Aorta (tissue), 5 donors: ENCODE measurements around the gene C9orf40. TPM values are rescaled to one million over a fixed set of nuclear protein-coding genes. Genes with fewer than 3 reads are reported as not detected.

Experiments
- ATAC-seq: fragments of 200-7000 bp; cut with Tn5 transposase; one replicate; pipeline ENCODE4 v1.9.1; 2022; ENCODE audit warnings: moderate library complexity; ENCODE audit not compliant: low FRiP score
- DNase-seq, 2 donors: peaks; one replicate each; pipeline ENCODE4 v3.0.0-alpha.2; 2020
- H3K27ac ChIP-seq, 2 donors: one replicate each; pipeline ENCODE4 v1.5.1; 2013; ENCODE audit warnings: low read length in 2 of 2, mild to moderate bottlenecking in 2 of 2, moderate library complexity in 2 of 2, control low read depth in 1 of 2, inconsistent platforms in 1 of 2, low read depth in 1 of 2
- H3K27me3 ChIP-seq, 2 donors: one replicate each; pipeline ENCODE4 v1.6.1; 2013; ENCODE audit warnings: control low read depth in 1 of 2, low read length in 1 of 2, mild to moderate bottlenecking in 1 of 2, moderate library complexity in 1 of 2; ENCODE audit not compliant: insufficient read depth in 2 of 2, control insufficient read depth in 1 of 2
- H3K36me3 ChIP-seq, 2 donors: one replicate each; pipeline ENCODE4 v1.6.1; 2013; ENCODE audit warnings: control low read depth in 1 of 2, low read length in 1 of 2, mild to moderate bottlenecking in 1 of 2; ENCODE audit not compliant: insufficient read depth in 2 of 2, control insufficient read depth in 1 of 2
- H3K4me1 ChIP-seq, 2 donors: one replicate each; pipeline ENCODE4 v1.6.1; 2013; ENCODE audit warnings: low read length in 2 of 2, control low read depth in 1 of 2, mild to moderate bottlenecking in 1 of 2, moderate library complexity in 1 of 2; ENCODE audit not compliant: insufficient read depth in 2 of 2, control insufficient read depth in 1 of 2
- H3K4me3 ChIP-seq, 2 donors: one replicate each; pipeline ENCODE4 v1.5.1; 2013; ENCODE audit warnings: low read length in 2 of 2, control low read depth in 1 of 2, mild to moderate bottlenecking in 1 of 2
- H3K9me3 ChIP-seq: one replicate; pipeline ENCODE4 v1.6.1; 2013; ENCODE audit warnings: mild to moderate bottlenecking, low read length; ENCODE audit not compliant: control insufficient read depth
- whole genome bisulfite sequencing, 2 donors: extraction: QIAGEN DNeasy Blood & Tissue Kit; methylation state at CpG; one replicate each; pipeline ENCODE4 v1.1.7; 2013; 5-methylcytosine and 5-hydroxymethylcytosine counted together
- intact Hi-C, 2 donors: fragments of 100-400 bp; cut with DNase I; formaldehyde crosslinking; loops; one replicate each; pipeline versions ENCODE4 v1.14.2 to v1.15.0; 2022
- polyA plus RNA-seq, 2 donors: library from polyadenylated mRNA; stranded (reverse); fragments of 200-250 nt; gene quantifications; one replicate each; pipeline ENCODE4 v1.2.3, GENCODE V29; 2013
- total RNA-seq, 2 donors: library from RNA; stranded (reverse); fragmentation: NEBNext Ultra II Directional; extraction: Animal tissue kit (Norgen Biotek cat#: 25700); gene quantifications; one replicate each; pipeline ENCODE4 v1.2.1, GENCODE V29; 2021
- donor health status: healthy with polysubstance abuse.
- donor health status: Bipolar disorder and iron deficiency.
- donor health status: DM: no; HTN: no; CAD: no.
- donor health status: DM: no; HTN: no; CAD: no.
- donor health status: DM: yes; HTN: yes; CAD: no.

C9orf40 gene
- total and polyA plus RNA-seq, 4 donors, result 2.3 to 5.8 (median 3.9) TPM

GRCh38 chr9:74949859-74950855 lies 2.6 kb downstream of the C9orf40 start:
- H3K27ac ChIP-seq, result no peak overlapping the region

GRCh38 chr9:74948937-74949336 lies 3.8 kb downstream of the C9orf40 start:
- 98% methylated on average over 2 of the region's 2 CpGs for WGBS, 2 donors
- DNase-seq (no peak), ATAC-seq (no peak)
- H3K4me1 ChIP-seq, result no peaks in the 10 kb centered on the region
- no peaks in the 10 kb centered on the region for H3K36me3 ChIP-seq
- no peaks in the 10 kb centered on the region for H3K9me3 ChIP-seq
- H3K27ac ChIP-seq, result no peak overlapping the region
- intact Hi-C loops, result no loop called here
- no peak overlapping the region for H3K4me3 ChIP-seq
- no peaks in the 10 kb centered on the region for H3K27me3 ChIP-seq

More at GRCh38 chr9:74949859-74950855, 2.6 kb downstream of the C9orf40 start:
- Histone ChIP-seq H3K9me3 (no peaks in the 10 kb centered on the region), H3K4me1 (no peaks in the 10 kb centered on the region), H3K27me3 (no peaks in the 10 kb centered on the region), H3K4me3 (no peak overlapping the region), H3K36me3 (no peaks in the 10 kb centered on the region)
- DNase-seq (no peak), ATAC-seq (no peak)
- 92 to 93% methylated on average over 10 of the region's 10 CpGs for WGBS, 2 donors
- intact Hi-C loops, result loop anchor here (5.0 kb wide), 1 partner anchor 137 kb away; the partner anchor contains the start of genes NMRK1 (in 2 of the 2) and OSTF1 (in 2 of the 2)

GRCh38 chr9:74946686-74947085 lies 6.0 kb downstream of the C9orf40 start:
- no peaks in the 10 kb centered on the region for H3K27me3 ChIP-seq
- H3K36me3 ChIP-seq, result no peaks in the 10 kb centered on the region
- no peak for DNase-seq
- no peak overlapping the region for H3K27ac ChIP-seq
- ATAC-seq, result no peak
- no peaks in the 10 kb centered on the region for H3K9me3 ChIP-seq
- H3K4me3 ChIP-seq, result no peak overlapping the region
- intact Hi-C loops, result no loop called here
- no peaks in the 10 kb centered on the region for H3K4me1 ChIP-seq

GRCh38 chr9:74942801-74943200 lies 9.9 kb downstream of the C9orf40 start:
- H3K27ac ChIP-seq, result no peak overlapping the region
- H3K36me3 ChIP-seq, result no peaks in the 10 kb centered on the region
- no peaks in the 10 kb centered on the region for H3K27me3 ChIP-seq
- H3K4me3 ChIP-seq, result no peak overlapping the region
- H3K4me1 ChIP-seq, result no peaks in the 10 kb centered on the region
- no peaks in the 10 kb centered on the region for H3K9me3 ChIP-seq
- 54 to 59% methylated on average over 3 of the region's 3 CpGs for whole genome bisulfite sequencing, 2 donors
- ATAC-seq (no peak), DNase-seq (no peak)
- intact Hi-C loops, result no loop called here

GRCh38 chr9:74940600-74940999 lies 12.1 kb downstream of the C9orf40 start:
- 26 to 41% methylated on average over 4 of the region's 4 CpGs for WGBS, 2 donors

GRCh38 chr9:74935008-74935407 lies 17.7 kb downstream of the C9orf40 start:
- no peak for DNase-seq
- no peak for ATAC-seq
- H3K27ac ChIP-seq, result no peak overlapping the region
- intact Hi-C loops, result no loop called here
- WGBS, 2 donors, result 62 to 66% methylated on average over 8 of the region's 8 CpGs
- no peak overlapping the region for H3K4me3 ChIP-seq
- H3K4me1 ChIP-seq, result no peaks in the 10 kb centered on the region
- H3K27me3 ChIP-seq, result no peaks in the 10 kb centered on the region
- no peaks in the 10 kb centered on the region for H3K9me3 ChIP-seq
- no peaks in the 10 kb centered on the region for H3K36me3 ChIP-seq

More at GRCh38 chr9:74940600-74940999, 12.1 kb downstream of the C9orf40 start:
- DNase-seq, result no peak
- no peaks in the 10 kb centered on the region for H3K9me3 ChIP-seq
- intact Hi-C loops, result no loop called here
- H3K4me1 ChIP-seq, result no peaks in the 10 kb centered on the region
- no peaks in the 10 kb centered on the region for H3K36me3 ChIP-seq
- H3K4me3 ChIP-seq, result no peak overlapping the region
- H3K27me3 ChIP-seq, result no peaks in the 10 kb centered on the region
- H3K27ac ChIP-seq, result no peak overlapping the region
- ATAC-seq, result no peak

- Histone ChIP-seq H3K36me3 (no peaks in the 10 kb centered on the region), H3K4me1 (no peaks in the 10 kb centered on the region), H3K27ac (no peak overlapping the region), H3K27me3 (no peaks in the 10 kb centered on the region), H3K9me3 (no peaks in the 10 kb centered on the region), H3K4me3 (no peak overlapping the region)
- no peak for DNase-seq
- no peak for ATAC-seq
- intact Hi-C loops, result no loop called here
- 94 to 98% methylated on average over 1 of the region's 1 CpG for WGBS, 2 donors
Observed at GRCh38 chr9:74921737-74922136, 31.0 kb downstream of the C9orf40 start.

GRCh38 chr9:74920944-74921626 lies 31.6 kb downstream of the C9orf40 start:
- ATAC-seq (no peak), DNase-seq (no peak)
- no peak overlapping the region for H3K4me3 ChIP-seq
- no peaks in the 10 kb centered on the region for H3K9me3 ChIP-seq
- H3K27ac ChIP-seq, result no peak overlapping the region
- WGBS, 2 donors, result 71 to 80% methylated on average over 3 of the region's 3 CpGs
- no peaks in the 10 kb centered on the region for H3K4me1 ChIP-seq
- H3K27me3 ChIP-seq, result no peaks in the 10 kb centered on the region
- intact Hi-C loops, result no loop called here
- no peaks in the 10 kb centered on the region for H3K36me3 ChIP-seq
